Jurkat, Clone E6-1 (cell line): ENCODE results near the gene CEACAM6.

ENCODE experiments used
- DNase-seq: peaks from one replicate; pipeline ENCODE4 v3.0.0-alpha.2; 2011; ENCODE audit warnings: low read depth, low spot score
- H3K4me3 ChIP-seq: 2 replicates; pipeline ENCODE4 v1.5.1; 2011; ENCODE audit warnings: mild to moderate bottlenecking, low read length, control low read depth, moderate library complexity

CEACAM6 gene

DNA sequence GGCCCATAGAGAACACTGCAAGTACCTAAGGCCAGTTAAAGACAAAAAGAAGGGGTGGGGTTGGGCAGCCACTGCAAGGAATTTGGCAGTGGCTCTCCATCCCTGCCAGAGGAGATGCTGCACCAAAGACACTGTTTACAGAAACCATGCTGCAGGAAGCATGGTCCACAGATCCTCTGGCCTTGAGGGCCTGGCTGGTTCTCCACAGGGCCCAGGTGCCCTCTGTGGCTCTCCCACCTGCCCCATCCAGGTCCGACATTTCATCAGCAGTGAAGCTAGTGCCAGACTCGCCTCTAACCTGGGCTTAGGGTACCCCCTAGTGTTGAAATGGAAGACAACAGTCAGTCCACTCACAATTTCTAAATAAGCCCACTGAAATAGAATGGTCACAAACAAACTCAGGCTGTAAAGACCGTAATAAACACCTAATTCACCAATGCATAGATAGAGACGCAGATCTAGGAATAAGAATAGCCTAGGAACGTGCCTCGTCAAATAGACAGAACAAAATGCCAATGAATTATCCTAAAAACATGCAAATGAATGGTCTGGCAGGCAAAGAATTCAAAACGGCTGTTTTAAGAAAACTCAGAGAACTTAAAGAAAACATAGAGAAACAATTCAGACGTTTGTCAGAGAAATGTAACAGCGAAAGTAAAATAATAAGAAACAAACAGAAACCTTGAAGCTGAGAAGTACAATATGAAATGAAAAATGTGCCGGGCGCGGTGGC is 65.8 kb downstream of the CEACAM6 start:
- H3K4me3 ChIP-seq: no peak overlapping the region
- peak; percentile 45 for DNase-seq
